ENCODE measurements around the gene ZNF300. TPM values are rescaled to one million over a fixed set of nuclear protein-coding genes. Genes with fewer than 3 reads are reported as not detected.

ZNF300 gene
- total RNA-seq, 1 experiment from 2014 or later, result 11.3 TPM

DNA sequence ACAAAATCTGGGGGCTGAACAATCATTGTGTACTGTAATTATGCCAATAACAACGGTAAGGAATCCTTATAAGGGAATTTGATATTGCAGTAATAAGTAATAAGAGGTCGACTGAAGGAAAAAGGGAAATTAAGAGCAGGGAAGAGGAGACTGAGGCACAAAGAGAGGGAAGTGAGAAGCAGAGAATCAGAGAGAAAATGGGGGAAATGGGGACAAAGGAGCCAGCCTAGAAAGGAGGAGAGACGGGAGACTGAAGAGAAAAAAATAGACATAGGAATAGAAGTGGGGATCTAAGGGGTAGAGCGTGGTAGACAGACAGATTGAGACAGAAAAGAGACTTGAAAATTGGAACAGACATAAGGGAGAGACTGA is 518 bp upstream of the ZNF300 start:
- H3K36me3 Mint-ChIP-seq (ENCODE audit: insufficient read depth, unreplicated experiment), result peaks cover 14% of the 10 kb centered on the region
- H3K4me3 Mint-ChIP-seq (ENCODE audit: low read depth, unreplicated experiment), result peak overlapping the region; percentile 80
- H3K27ac Mint-ChIP-seq (ENCODE audit: unreplicated experiment), result peak overlapping the region; percentile 91
- no peaks in the 10 kb centered on the region for H3K27me3 Mint-ChIP-seq (ENCODE audit: unreplicated experiment)
- CTCF ChIA-PET, result no interaction called here
- TF ChIP-seq CTCF (IDR thresholded peaks at IDR 0.05; ENCODE audit: unreplicated experiment), result no peak
- intact Hi-C loops (cut with micrococcal nuclease; ENCODE audit: unreplicated experiment), result no loop called here
- no peak for DNase-seq
- H3K4me1 Mint-ChIP-seq (ENCODE audit: low read depth, unreplicated experiment), result peaks cover 13% of the 10 kb centered on the region
- no TSS peak for BruUV-seq (replicated peaks)
- H3K9me3 Mint-ChIP-seq (ENCODE audit: low read depth, unreplicated experiment), result peaks cover 15% of the 10 kb centered on the region

DNA sequence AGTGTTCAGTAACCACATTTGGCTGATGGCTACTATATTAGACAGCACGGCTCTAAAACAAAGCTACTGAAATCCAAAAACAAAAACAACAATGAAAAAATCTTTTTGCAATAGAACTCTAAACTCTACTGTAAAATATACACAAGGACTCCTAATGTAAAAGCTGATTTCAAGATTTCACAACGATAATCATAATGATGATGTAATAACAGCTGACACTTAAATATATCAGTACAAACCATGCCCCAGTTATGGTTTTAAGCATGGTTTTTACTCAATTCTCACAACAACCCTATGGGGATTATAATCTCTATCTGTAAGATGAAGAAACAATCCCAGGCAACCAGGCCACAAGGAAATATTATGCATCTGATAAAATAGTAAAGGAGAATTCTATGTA is 3.3 kb downstream of the ZNF300 start:
- TF ChIP-seq CTCF (IDR thresholded peaks at IDR 0.05; ENCODE audit: unreplicated experiment), result no peak
- BruUV-seq (replicated peaks), result no TSS peak
- H3K36me3 Mint-ChIP-seq (ENCODE audit: insufficient read depth, unreplicated experiment), result peaks cover 14% of the 10 kb centered on the region
- peaks cover 33% of the 10 kb centered on the region for H3K9me3 Mint-ChIP-seq (ENCODE audit: low read depth, unreplicated experiment)
- no peak overlapping the region for H3K4me3 Mint-ChIP-seq (ENCODE audit: low read depth, unreplicated experiment)
- no peak overlapping the region for H3K27ac Mint-ChIP-seq (ENCODE audit: unreplicated experiment)
- intact Hi-C loops (cut with micrococcal nuclease; ENCODE audit: unreplicated experiment), result no loop called here
- no peak for DNase-seq
- no peaks in the 10 kb centered on the region for H3K27me3 Mint-ChIP-seq (ENCODE audit: unreplicated experiment)
- peaks cover 13% of the 10 kb centered on the region for H3K4me1 Mint-ChIP-seq (ENCODE audit: low read depth, unreplicated experiment)
- CTCF ChIA-PET, result no interaction called here

- intact Hi-C loops (cut with micrococcal nuclease; ENCODE audit: unreplicated experiment), result no loop called here
- BruUV-seq (replicated peaks), result no TSS peak
- Mint-ChIP-seq H3K27ac (ENCODE audit: unreplicated experiment) (no peak overlapping the region), H3K36me3 (ENCODE audit: insufficient read depth, unreplicated experiment) (no peaks in the 10 kb centered on the region), H3K4me1 (ENCODE audit: low read depth, unreplicated experiment) (no peaks in the 10 kb centered on the region), H3K9me3 (ENCODE audit: low read depth, unreplicated experiment) (peaks cover 38% of the 10 kb centered on the region), H3K27me3 (ENCODE audit: unreplicated experiment) (no peaks in the 10 kb centered on the region), H3K4me3 (ENCODE audit: low read depth, unreplicated experiment) (no peak overlapping the region)
- no peak for TF ChIP-seq CTCF (IDR thresholded peaks at IDR 0.05; ENCODE audit: unreplicated experiment)
- DNase-seq, result no peak
- CTCF ChIA-PET, result no interaction called here
These were observed 9.1 kb downstream of the ZNF300 start for GRCh38 chr5:150895431-150896428.

GRCh38 chr5:150879358-150879757 is 25.4 kb downstream of the ZNF300 start:
- H3K4me1 Mint-ChIP-seq (ENCODE audit: low read depth, unreplicated experiment), result no peaks in the 10 kb centered on the region
- no TSS peak for BruUV-seq (replicated peaks)
- TF ChIP-seq CTCF (IDR thresholded peaks at IDR 0.05; ENCODE audit: unreplicated experiment), result no peak

More at GRCh38 chr5:150879358-150879757, 25.4 kb downstream of the ZNF300 start:
- Mint-ChIP-seq H3K9me3 (ENCODE audit: low read depth, unreplicated experiment) (peaks cover 9% of the 10 kb centered on the region), H3K36me3 (ENCODE audit: insufficient read depth, unreplicated experiment) (no peaks in the 10 kb centered on the region), H3K27ac (ENCODE audit: unreplicated experiment) (no peak overlapping the region), H3K27me3 (ENCODE audit: unreplicated experiment) (no peaks in the 10 kb centered on the region), H3K4me3 (ENCODE audit: low read depth, unreplicated experiment) (no peak overlapping the region)
- CTCF ChIA-PET, result no interaction called here
- intact Hi-C loops (cut with micrococcal nuclease; ENCODE audit: unreplicated experiment), result no loop called here
- DNase-seq, result no peak

All from Calu3 (cell line).